Sigmoid colon (tissue), 7 donors: ENCODE measurements around the gene ATP5ME. TPM values are rescaled to one million over a fixed set of nuclear protein-coding genes. Genes with fewer than 3 reads are reported as not detected.

ENCODE experiments used
- DNase-seq: peaks from one replicate; pipeline ENCODE4 v3.0.0-alpha.2; 2019
- H3K27ac ChIP-seq, 4 donors: fragments of 200-600 bp; sonication (generic); one replicate each; pipeline ENCODE4 v1.5.1; 2016 to 2019; ENCODE audit warnings: mild to moderate bottlenecking in 1 of 4
- H3K27me3 ChIP-seq, 3 donors: fragments of 200-600 bp; sonication (generic); one replicate each; pipeline ENCODE4 v1.5.1; 2019; ENCODE audit warnings: mild to moderate bottlenecking in 1 of 3
- H3K36me3 ChIP-seq, 4 donors: fragments of 200-600 bp; sonication (generic); one replicate each; pipeline ENCODE4 v1.5.1; 2016 to 2019
- H3K4me1 ChIP-seq, 4 donors: fragments of 200-600 bp; sonication (generic); one replicate each; pipeline ENCODE4 v1.5.1; 2017 to 2019
- H3K4me3 ChIP-seq, 4 donors: fragments of 200-600 bp; sonication (generic); one replicate each; pipeline ENCODE4 v1.5.1; 2017 to 2019; ENCODE audit warnings: mild to moderate bottlenecking in 2 of 4, moderate library complexity in 1 of 4
- H3K9me3 ChIP-seq, 4 donors: fragments of 200-600 bp in 3 of 4; sonication (generic) in 3 of 4; one replicate each; pipeline versions ENCODE4 v1.5.1 to v1.6.1; 2013 to 2019
- EP300 ChIP-seq, 4 donors: sonication (generic); formaldehyde crosslinking; IDR thresholded peaks; one replicate each; pipeline ENCODE4 v1.6.1; 2017; ENCODE audit warnings: antibody characterized with exemption in 4 of 4
- POLR2A ChIP-seq, 2 donors: fragments of 450-650 bp; IDR thresholded peaks; one replicate each; pipeline ENCODE4 v1.6.1; 2016; ENCODE audit warnings: antibody characterized with exemption in 2 of 2, mild to moderate bottlenecking in 2 of 2, moderate library complexity in 2 of 2
- POLR2AphosphoS5 ChIP-seq, 4 donors: sonication (generic); formaldehyde crosslinking; IDR thresholded peaks; one replicate each; pipeline ENCODE4 v1.6.1; 2017; ENCODE audit warnings: antibody characterized with exemption in 4 of 4
- WGBS, 2 donors: extraction: QIAGEN DNeasy Blood & Tissue Kit; methylation state at CpG; one replicate each; pipeline ENCODE4 v1.1.7; 2013; 5-methylcytosine and 5-hydroxymethylcytosine counted together
- intact Hi-C: fragments of 100-400 bp; cut with DNase I; formaldehyde crosslinking; loops from one replicate; pipeline ENCODE4 v1.15.1; 2023
- polyA plus RNA-seq, 3 donors: library from polyadenylated mRNA; stranded (reverse); fragments of 200-250 nt; gene quantifications; one replicate each; pipeline ENCODE4 v1.2.3, GENCODE V29; 2013
- total RNA-seq, 4 donors: library from RNA; depleted of rRNA; stranded (reverse); fragments of >200 nt; gene quantifications; one replicate each; pipeline ENCODE4 v1.1.0, GENCODE V29; 2016
- TF ChIP-seq, protein P1 (sequence below), 4 experiments: fragments of 450-650 bp in 3 of 4; fragments of 200-600 bp in 1 of 4; IDR thresholded peaks; one replicate each; pipeline ENCODE4 v1.5.1; 2016 to 2019; ENCODE audit warnings: antibody characterized with exemption in 4 of 4, mild to moderate bottlenecking in 3 of 4, moderate library complexity in 2 of 4
- donor health status: healthy with polysubstance abuse.
- donor health status: Bipolar disorder and iron deficiency.
- donor health status: healthy.

Gene ATP5ME
- total and polyA plus RNA-seq, 7 donors = 104 to 1,302 (median 244) TPM

DNA sequence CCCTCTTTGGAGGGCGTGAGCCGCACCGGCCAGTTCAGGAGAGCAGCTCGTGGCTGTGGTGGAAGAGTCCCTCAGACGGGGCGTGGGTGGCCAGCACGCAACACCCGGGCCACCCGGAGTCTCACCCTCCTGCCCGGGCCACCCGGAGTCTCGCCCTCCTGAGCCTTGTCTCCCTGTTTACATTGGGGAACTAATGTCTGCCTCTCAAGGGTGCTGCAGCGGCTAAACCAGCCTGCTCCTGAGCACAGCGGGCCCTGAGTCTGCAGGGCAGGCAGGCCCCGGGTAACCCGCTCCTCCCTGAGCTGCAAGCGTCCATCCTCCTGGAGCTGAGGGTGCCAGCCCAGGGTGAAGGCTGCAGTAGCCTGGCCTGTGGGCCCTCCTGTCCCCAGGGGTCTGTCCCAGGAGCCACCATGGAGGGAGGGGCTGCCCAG is 45.8 kb downstream of the ATP5ME start:
- Histone ChIP-seq H3K27ac (no peak overlapping the region), H3K36me3 (no peaks in the 10 kb centered on the region), H3K4me1 (no peaks in the 10 kb centered on the region), H3K9me3 (no peaks in the 10 kb centered on the region), H3K27me3 (peaks cover 0 to 34% (median 9%) of the 10 kb centered on the region in 3 donors), H3K4me3 (no peak overlapping the region)
- 91 to 95% methylated on average over 17 of the region's 17 CpGs for WGBS, 2 donors
- intact Hi-C loops = no loop called here
- TF ChIP-seq EP300 (IDR thresholded peaks at IDR 0.05) (no peak), POLR2A (IDR thresholded peaks at IDR 0.05) (no peak), POLR2AphosphoS5 (IDR thresholded peaks at IDR 0.05) (no peak)
- TF ChIP-seq, protein P1, sequence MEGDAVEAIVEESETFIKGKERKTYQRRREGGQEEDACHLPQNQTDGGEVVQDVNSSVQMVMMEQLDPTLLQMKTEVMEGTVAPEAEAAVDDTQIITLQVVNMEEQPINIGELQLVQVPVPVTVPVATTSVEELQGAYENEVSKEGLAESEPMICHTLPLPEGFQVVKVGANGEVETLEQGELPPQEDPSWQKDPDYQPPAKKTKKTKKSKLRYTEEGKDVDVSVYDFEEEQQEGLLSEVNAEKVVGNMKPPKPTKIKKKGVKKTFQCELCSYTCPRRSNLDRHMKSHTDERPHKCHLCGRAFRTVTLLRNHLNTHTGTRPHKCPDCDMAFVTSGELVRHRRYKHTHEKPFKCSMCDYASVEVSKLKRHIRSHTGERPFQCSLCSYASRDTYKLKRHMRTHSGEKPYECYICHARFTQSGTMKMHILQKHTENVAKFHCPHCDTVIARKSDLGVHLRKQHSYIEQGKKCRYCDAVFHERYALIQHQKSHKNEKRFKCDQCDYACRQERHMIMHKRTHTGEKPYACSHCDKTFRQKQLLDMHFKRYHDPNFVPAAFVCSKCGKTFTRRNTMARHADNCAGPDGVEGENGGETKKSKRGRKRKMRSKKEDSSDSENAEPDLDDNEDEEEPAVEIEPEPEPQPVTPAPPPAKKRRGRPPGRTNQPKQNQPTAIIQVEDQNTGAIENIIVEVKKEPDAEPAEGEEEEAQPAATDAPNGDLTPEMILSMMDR (IDR thresholded peaks at IDR 0.05) = no peak
- no peak for DNase-seq

GRCh38 chr4:627347-628125 is 46.5 kb downstream of the ATP5ME start:
- Histone ChIP-seq H3K27me3 (peaks cover 0 to 35% (median 9%) of the 10 kb centered on the region in 3 donors), H3K4me3 (no peak overlapping the region), H3K36me3 (no peaks in the 10 kb centered on the region), H3K9me3 (no peaks in the 10 kb centered on the region), H3K4me1 (no peaks in the 10 kb centered on the region), H3K27ac (no peak overlapping the region)
- WGBS, 2 donors = 75 to 81% methylated on average over 14 of the region's 15 CpGs
- no peak for DNase-seq
- TF ChIP-seq EP300 (IDR thresholded peaks at IDR 0.05) = no peak
- TF ChIP-seq POLR2A (IDR thresholded peaks at IDR 0.05) = no peak
- TF ChIP-seq, protein P1 (IDR thresholded peaks at IDR 0.05) = no peak
- TF ChIP-seq POLR2AphosphoS5 (IDR thresholded peaks at IDR 0.05) = no peak
- intact Hi-C loops = no loop called here

GRCh38 chr4:626201-627091 is 47.6 kb downstream of the ATP5ME start:
- DNase-seq = no peak
- intact Hi-C loops = no loop called here

GRCh38 chr4:625631-626161 is 48.4 kb downstream of the ATP5ME start:
- H3K27me3 ChIP-seq = peaks cover 0 to 35% (median 9%) of the 10 kb centered on the region in 3 donors
- WGBS, 2 donors = 92 to 93% methylated on average over 39 of the region's 39 CpGs
- TF ChIP-seq POLR2AphosphoS5 (IDR thresholded peaks at IDR 0.05) (no peak), EP300 (IDR thresholded peaks at IDR 0.05) (no peak)
- H3K9me3 ChIP-seq = no peaks in the 10 kb centered on the region
- no peak for DNase-seq
- no peak overlapping the region for H3K27ac ChIP-seq
- no peaks in the 10 kb centered on the region for H3K4me1 ChIP-seq
- no peak overlapping the region for H3K4me3 ChIP-seq
- intact Hi-C loops = no loop called here
- no peaks in the 10 kb centered on the region for H3K36me3 ChIP-seq

More at GRCh38 chr4:626201-627091, 47.6 kb downstream of the ATP5ME start:
- Histone ChIP-seq H3K9me3 (no peaks in the 10 kb centered on the region), H3K4me1 (no peaks in the 10 kb centered on the region), H3K36me3 (no peaks in the 10 kb centered on the region), H3K27me3 (peaks cover 0 to 35% (median 9%) of the 10 kb centered on the region in 3 donors), H3K27ac (no peak overlapping the region), H3K4me3 (no peak overlapping the region)
- WGBS, 2 donors = 72 to 79% methylated on average over 20 of the region's 20 CpGs
- TF ChIP-seq POLR2AphosphoS5 (IDR thresholded peaks at IDR 0.05) (no peak), EP300 (IDR thresholded peaks at IDR 0.05) (no peak), POLR2A (IDR thresholded peaks at IDR 0.05) (no peak)
- TF ChIP-seq, protein P1 (IDR thresholded peaks at IDR 0.05) = no peak
